ENCODE results near the gene TMEM272.

DNA sequence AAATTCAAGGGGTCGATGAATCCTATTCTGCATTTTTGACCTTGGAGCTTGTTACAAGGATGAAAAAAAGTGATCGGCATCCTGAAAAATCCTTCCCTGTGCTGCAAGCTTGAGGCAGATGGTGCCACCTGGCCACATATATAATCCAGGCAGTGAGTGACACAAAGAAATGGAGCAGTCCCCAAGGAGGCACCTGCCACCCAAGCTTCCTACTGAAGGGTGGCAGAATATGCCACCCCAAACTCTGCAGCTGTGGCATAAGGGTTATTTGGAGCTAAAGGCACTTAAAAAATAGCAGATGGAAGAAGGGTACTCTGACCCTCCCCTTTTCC lies 15.4 kb downstream of the TMEM272 start:
- no peak for TF ChIP-seq POLR2AphosphoS5 (IDR thresholded peaks at IDR 0.05; ENCODE audit: low read depth, low read length)
- no peak for TF ChIP-seq TAF1 (IDR thresholded peaks at IDR 0.05; ENCODE audit: borderline replicate concordance, low read depth, low read length)
- no peak for TF ChIP-seq POLR2A (IDR thresholded peaks at IDR 0.05; ENCODE audit: low read depth, low read length)

All from GM12892 (cell line).